Glomerular endothelial cell (primary cell): ENCODE data around the gene KLHL26. TPM values are rescaled to one million over a fixed set of nuclear protein-coding genes. Genes with fewer than 3 reads are reported as not detected.

Experiments used
- DNase-seq: peaks from one replicate; pipeline ENCODE4 v3.0.0-alpha.2; 2011; ENCODE audit warnings: low read depth, low spot score; ENCODE audit errors: extremely low read depth
- total RNA-seq: library from RNA; depleted of rRNA; stranded (reverse); fragments of >200 nt; gene quantifications from 2 replicates; pipeline ENCODE4 v1.2.3, GENCODE V29; 2015

Gene KLHL26
- total RNA-seq, 1 donor from 2014 or later = 4.4 TPM

DNA sequence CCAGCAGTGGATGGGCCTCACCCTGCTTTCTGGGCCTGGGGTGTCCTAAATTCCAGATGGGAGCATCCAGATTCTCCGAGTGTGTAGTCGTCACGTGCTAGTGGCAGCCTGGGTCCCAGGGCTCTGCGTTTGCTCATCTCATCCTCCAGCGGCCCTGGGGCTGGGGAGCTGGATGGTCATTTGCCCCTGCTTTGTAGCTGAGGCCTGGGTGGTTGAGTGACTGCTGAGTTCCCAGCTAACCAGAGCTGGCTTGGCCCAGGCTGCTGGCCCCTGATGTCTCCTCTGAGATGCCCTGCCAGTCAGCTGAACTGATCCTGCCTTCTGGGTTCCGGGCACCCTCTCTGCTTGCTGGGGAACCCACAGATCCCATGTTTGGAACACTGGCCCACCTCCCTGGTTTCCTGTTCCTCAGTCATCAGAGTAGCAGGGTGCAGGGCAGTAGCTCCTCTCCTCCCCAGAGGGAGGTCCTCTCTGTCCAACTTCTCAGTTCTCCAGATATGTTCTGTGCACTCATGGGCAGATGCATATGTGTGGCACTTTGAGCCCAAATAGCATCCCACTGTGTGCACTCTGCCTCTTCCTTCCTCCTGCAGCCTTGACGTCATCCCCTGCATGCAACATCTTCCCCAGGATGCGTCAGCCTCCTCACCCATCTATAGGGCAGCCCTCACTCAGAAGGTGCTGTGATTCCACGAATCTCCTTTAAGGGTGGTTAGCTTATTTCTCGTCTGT lies 24.3 kb downstream of the KLHL26 start:
- DNase-seq = no peak

- DNase-seq = no peak
These were observed 26.3 kb downstream of the KLHL26 start for GRCh38 chr19:18662972-18663732.

GRCh38 chr19:18663940-18664530 lies 27.2 kb downstream of the KLHL26 start:
- no peak for DNase-seq

GRCh38 chr19:18665771-18666202 lies 29.0 kb downstream of the KLHL26 start:
- DNase-seq = no peak

- no peak for DNase-seq
These were observed 29.5 kb downstream of the KLHL26 start for GRCh38 chr19:18666317-18666716.

DNA sequence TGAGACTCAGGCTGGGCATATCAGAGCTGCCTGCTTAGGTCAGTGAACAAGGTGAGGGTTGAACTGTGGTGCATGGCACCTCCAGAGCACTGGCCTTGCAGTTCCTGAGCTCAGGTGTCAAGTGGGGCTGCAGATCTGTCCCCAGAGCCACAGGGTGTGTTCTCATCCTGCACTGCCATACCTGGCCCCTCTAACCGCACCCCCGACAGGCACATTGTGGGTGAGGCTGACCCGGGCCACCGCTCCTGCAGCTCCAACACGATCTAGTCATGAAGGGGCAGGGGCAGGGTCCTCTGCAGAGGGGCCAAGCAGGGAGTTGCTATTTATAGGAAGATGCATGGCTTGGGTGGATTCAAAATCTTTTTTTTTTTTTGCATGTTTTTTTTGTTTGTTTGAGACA lies 30.0 kb downstream of the KLHL26 start:
- no peak for DNase-seq

DNA sequence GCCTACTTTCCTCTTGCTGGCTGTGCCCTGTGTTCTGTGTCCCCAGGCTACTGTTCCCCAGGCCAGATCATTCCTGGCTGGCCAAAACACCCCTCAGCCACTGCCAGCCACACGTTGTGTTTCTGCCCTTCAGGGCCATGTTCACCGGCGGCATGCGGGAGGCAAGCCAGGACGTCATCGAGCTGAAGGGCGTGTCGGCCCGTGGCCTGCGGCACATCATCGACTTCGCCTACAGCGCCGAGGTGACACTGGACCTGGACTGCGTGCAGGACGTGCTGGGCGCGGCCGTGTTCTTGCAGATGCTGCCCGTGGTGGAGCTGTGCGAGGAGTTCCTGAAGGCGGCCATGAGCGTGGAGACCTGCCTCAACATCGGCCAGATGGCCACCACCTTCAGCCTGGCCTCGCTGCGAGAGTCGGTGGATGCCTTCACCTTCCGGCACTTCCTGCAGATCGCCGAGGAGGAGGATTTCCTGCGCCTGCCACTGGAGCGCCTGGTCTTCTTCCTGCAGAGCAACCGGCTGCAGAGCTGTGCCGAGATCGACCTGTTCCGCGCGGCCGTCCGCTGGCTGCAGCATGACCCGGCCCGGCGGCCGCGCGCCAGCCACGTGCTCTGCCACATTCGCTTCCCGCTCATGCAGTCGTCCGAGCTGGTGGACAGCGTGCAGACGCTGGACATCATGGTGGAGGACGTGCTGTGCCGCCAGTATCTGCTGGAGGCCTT lies 30.9 kb downstream of the KLHL26 start:
- DNase-seq = no peak

- no peak for DNase-seq
These were observed 31.4 kb downstream of the KLHL26 start for GRCh38 chr19:18668252-18668631.

DNA sequence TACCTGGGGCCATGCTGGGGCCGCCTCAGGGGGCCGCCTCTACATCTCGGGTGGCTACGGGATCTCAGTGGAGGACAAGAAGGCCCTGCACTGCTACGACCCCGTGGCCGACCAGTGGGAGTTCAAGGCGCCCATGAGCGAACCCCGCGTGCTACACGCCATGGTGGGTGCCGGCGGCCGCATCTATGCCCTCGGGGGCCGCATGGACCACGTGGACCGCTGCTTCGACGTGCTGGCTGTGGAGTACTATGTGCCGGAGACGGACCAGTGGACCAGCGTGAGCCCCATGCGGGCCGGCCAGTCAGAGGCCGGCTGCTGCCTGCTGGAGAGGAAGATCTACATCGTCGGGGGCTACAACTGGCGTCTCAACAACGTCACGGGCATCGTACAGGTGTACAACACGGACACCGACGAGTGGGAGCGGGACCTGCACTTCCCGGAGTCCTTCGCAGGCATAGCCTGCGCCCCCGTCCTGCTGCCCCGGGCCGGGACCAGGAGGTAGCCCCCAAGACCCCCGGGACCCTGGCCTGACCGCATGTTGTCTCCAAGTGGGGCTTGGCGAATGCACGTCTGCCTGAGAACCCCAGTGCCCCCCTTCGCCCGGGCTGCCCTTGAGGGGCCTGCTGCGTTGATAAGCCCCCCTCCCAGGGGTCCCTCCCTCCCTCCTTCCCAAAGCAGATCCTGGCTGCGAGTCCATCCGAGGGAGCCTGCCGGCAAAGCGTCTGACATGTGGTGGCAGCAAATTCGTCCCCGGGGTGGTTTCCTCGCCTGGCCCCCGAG lies 32.1 kb downstream of the KLHL26 start:
- DNase-seq = no peak

DNA sequence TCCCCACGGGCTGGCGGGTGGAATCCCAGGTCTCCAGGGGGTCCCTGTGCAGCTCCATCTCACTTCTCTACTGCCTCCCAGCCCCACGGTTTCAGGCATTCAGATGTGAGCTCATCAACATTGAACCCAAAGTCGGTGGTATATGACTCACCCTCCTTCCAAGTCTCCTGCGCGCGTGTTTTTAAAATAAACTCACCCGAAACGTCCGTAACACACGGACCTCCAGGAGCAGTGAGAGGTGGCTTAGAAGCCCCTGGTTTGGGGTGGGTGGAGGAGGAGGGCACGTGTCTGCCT lies 32.6 kb downstream of the KLHL26 start:
- no peak for DNase-seq

DNA sequence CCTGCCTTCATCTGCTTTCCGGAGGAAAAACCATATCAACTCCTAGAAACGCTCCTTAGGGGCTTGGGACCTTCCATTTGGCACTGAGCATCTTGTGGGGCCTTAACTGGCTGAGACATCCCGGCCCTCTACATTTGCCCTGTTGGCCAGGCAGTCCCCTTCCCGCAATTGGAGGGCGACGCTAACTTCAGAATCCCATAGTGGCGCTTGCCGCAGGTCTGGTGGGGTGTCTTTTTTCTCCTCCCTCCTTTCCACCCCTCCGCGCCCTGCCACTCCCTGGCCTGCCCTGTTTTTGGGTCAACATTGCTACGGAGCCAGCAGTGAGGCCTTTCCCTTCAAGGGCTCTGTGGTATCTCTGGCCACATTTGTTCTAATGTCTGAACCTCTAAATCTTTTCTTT lies 33.1 kb downstream of the KLHL26 start:
- DNase-seq = no peak

GRCh38 chr19:18670312-18670711 lies 33.5 kb downstream of the KLHL26 start:
- DNase-seq = no peak

DNA sequence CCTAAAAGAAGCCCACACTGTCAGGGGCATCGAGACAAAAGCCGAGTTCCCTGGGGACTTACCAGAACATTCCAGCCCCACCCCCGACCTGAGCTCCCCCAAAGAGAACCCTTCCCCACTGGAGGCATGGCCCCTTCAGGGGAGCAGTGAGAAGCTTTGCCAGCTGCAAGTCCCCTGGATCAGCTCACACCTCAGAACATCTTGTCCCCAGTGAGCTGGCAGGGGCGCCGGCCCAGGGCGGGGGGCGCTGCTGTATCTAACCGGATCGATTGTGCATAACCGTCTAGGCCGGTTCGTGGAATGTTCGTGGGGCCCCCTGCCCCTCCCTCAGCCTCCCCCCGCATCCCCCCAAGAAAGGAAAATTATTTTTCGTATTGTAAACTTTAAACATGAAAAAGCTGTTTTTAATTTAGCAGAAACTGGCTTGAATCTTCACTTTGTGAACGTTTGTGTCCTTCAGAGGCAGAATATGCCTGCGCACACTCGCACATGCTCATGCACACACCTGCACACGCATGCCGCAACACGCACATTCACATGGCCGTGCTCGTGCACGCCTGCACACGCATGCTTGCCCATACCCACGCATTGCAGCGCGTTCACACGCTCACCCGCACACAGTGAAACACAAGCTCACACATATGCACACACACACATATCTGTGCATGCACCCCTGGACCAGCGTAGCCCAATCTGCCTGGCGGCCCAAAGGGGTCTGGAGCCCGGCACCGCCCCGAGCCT lies 34.6 kb downstream of the KLHL26 start:
- no peak for DNase-seq

- DNase-seq = no peak
These were observed 35.2 kb downstream of the KLHL26 start for GRCh38 chr19:18672044-18672451.

- DNase-seq = no peak
These were observed 35.9 kb downstream of the KLHL26 start for GRCh38 chr19:18672606-18673337.

GRCh38 chr19:18674616-18675015 lies 37.8 kb downstream of the KLHL26 start:
- DNase-seq = no peak

DNA sequence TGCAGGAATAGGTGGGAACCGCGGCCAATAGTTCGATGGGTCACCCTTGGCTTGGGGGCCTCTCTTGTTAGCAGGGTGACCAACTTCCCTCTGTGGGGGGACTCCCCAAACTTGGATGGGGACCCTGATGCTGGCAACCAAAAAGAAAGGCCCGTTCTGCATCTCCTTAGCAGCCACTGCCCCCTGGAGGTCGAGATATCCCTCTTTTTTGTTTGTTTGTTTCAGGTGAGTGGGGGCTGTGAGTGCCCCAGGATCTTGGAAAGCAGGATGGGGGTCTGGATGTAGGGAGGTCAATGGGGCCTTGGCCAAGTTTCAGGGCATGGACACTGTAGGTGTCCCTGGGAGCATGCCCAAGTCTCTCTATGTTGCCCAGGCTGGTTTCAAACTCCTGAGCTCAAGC lies 39.0 kb downstream of the KLHL26 start:
- no peak for DNase-seq

GRCh38 chr19:18676692-18677091 lies 39.9 kb downstream of the KLHL26 start:
- DNase-seq = no peak

DNA sequence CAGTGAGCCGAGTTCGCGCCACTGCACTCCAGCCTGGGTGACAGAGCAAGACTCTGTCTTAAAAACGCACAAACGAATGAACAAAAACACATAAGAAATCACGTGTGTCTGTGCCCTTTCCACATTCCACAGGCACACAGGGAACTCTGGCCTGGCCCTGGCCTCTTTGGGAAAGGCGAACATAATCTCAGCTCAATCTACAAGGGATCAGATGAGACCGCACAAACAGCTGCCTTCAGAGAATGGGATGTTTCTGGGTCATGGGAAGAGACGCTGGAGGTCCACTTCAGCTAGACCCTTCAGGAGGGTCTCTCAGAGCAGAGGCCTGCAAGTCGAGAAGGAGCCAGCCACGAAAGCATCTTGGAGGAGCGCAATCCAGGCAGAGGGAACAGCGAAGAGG lies 40.3 kb downstream of the KLHL26 start:
- DNase-seq = no peak
